DMS53 treated with DMSO at 0.1 percent for 48 hours (cell line): Measurements from ENCODE around the gene RAP1GDS1.
"Not testable (repeated sequence)": the region's sequence is repeated elsewhere in the genome, so short reads cannot be mapped to it uniquely, and the experiment has no call there.

Source experiments
- DNase-seq: peaks from one replicate; lab custom pipeline; 2025; ENCODE audit not compliant: unreplicated experiment; lab: John Stamatoyannopoulos, UW

The RAP1GDS1 gene

DNA sequence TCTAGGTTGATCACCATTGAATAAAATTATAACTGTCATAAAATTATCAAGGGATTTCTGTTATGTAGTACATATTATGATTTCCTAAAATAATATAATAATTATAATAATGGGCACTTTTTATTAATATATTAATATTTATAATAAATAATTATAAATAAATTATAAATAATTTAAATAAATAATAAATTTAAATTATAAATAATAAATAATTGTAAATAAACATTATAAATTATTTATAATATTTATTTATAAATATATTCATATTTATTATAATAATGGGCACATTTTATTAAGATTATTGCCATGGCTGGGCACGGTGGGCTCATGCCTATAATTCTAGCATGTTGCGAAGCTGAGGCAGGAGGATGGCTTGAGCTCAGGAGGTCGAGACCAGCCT, 24.5 kb downstream of the RAP1GDS1 start:
- no peak for DNase-seq

DNA sequence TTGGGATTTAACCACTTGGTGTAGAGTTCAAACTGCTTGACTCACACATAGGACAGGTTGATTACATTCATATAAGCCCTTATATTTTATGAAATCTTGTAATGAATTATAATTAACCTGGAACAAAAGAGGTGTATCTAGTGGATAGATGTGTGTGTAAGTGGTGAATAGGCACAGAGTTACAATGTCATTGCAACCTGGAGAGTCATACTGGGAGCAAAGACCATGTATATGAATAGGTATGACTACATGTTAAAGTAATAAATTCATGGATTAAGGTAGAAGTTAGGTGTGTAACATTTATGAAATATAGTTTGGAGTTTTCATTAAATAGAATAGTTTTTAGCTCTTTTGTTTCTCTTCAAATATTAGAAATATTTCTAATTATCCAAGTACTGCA, 26.1 kb downstream of the RAP1GDS1 start:
- DNase-seq = no peak

DNA sequence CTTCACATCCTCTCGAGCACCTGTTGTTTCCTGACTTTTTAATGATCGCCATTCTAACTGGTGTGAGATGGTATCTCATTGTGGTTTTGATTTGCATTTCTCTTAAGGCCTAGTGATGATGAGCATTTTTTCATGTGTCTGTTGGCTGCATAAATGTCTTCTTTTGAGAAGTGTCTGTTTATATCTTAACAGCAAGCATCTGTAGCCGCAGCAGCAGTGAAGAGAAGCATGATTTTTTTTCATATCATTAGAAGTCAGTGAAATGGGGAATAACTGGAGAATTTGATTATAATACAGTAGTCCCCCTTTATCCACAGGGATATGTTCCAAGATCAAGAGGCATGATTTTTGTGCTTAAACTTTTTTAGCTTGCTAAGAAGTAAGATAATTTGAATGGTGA, 27.5 kb downstream of the RAP1GDS1 start:
- not testable (repeated sequence) for DNase-seq

DNA sequence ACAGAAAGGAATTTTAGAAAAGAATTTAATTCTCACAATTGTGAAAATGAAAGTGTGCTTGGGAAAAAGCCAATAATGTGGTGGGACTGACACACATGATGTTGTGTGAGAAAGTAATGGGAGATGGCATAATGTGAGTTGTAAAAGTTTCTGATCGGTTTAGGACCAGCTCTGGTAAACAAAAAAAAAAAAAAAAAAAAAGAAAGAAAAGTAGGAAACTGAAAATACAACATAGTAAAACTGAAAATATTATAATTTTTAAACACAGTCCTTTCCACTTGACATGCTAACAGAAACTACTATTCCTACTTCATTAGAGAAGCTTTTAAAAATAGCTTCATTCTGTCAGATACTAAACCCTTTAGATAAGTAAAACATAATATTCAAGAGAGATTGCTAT, 28.2 kb downstream of the RAP1GDS1 start:
- no peak for DNase-seq

DNA sequence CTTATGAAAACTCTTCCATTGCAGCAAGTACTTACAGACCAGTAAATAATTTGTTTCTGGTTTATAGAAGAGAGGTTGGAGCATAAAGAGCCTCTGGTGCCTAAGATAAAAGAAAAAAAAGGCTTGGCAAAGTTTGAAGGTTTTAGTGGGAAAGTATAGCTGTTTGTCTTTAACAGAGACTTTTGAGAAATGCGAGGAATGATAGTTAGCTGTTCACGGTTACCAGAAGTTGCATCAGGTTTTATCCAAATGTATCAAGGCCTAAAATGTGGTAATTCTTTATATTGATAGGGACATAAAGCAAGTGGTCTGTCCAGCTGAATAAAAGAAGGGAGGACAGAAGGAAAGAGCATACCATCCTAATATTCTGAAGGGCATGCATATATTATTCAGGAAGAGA, 29.3 kb downstream of the RAP1GDS1 start:
- no peak for DNase-seq

DNA sequence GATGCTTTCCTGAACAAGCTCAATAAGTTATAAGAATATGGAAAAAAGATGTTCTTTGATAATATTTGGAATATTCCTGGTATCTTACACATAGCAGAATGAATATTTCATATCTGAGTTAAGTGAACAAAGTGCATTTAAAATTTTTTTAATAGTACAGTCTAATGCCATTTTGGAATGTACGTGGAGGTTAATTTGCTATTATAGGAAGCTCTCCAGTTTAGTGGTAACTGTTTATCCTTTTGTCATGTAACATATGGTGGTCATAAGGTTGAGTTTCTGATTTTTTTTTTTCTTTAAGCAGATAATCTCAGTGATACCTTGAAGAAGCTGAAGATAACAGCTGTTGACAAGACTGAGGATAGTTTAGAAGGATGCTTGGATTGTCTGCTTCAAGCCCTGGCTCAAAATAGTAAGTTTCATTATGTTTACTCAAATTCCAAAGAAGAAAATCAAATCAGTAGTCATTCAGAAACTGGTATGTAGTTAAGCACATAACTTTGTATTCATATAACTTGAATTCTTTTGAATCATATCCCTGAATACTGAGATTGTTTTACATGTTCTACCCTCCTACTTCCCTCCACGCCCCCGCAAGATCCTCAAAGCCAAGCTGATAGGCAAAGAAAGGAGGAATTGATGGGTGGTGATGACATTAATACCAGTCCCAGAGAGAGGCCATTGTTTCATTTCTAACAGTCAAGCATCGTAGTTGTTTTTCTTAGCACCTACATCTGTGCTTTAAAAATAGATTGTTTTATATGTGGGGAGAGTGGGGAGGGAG, 32.1 kb downstream of the RAP1GDS1 start:
- no peak for DNase-seq

DNA sequence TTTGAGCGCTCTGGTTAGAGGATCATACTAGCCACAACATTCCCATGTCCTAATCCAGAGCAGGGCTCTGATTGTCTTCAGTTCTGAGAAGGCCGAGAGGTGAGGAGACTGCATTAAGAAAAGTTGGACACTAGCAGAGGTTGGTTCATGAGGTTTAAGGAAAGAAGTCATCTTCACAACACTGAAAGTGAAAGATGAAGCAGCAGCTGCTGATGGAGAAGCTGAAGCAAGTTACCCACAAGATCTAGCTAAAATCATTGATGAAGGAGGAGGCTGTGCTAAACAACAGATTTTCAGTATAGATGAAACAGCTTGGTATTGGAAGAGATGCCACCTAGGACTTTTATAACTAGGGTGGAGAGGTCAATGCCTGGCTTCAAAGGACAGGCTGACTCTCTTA, 36.8 kb downstream of the RAP1GDS1 start:
- DNase-seq = no peak

DNA sequence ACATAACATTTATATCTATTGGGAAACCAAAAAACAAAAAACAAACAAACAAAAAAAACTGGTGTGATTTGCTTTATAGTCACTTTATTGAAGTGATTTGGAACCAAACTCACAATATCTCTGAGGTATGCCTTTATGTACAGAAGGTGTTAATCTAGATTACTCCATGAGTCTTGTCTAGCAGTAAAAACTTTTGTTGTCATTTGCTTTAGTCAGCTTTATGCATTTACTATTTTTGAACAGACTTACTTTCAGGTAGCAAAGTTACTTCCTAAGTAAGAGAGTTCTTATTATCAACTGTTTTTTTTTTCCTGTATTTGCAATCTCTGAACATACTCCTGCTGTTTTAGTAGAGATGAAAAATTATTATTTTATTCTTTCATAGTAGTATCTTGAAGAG, 39.5 kb downstream of the RAP1GDS1 start:
- DNase-seq = no peak

DNA sequence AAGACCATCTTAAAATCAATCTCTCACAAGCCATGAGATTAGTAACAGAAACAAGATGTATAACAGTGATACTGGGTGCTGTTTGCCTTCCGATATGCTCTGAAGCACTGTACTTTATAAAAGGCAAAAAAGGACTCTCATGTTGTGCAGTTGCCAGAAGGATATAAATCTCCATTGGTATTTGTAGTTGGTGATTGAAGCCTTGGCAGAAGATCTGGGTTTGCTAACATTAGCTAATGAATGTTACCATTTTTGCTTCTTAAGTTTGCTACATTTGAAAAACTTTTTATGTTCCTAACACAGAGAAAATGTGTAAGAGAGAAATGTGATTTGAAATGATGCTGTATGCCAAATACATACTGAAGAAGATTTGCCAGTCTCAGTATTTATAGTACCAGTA, 44.4 kb downstream of the RAP1GDS1 start:
- DNase-seq = no peak

DNA sequence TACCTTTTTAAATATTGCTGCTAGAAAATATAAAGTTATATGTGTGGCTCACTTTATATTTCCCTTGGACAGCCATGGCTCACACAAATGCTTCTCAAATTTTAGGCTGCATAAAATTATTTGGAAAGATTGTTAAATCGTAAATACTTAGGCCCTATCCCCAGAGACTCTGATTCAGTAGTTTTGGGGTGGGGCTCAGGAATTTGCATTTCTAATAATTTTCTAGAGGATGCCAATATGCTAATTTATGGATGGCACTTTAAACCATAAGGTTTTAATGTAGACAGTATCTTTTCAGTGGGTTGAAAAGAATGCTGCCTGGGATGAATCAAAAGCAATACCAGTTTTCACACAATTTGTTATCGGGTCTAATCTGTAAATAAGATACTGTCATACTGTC, 49.7 kb downstream of the RAP1GDS1 start:
- DNase-seq = no peak

DNA sequence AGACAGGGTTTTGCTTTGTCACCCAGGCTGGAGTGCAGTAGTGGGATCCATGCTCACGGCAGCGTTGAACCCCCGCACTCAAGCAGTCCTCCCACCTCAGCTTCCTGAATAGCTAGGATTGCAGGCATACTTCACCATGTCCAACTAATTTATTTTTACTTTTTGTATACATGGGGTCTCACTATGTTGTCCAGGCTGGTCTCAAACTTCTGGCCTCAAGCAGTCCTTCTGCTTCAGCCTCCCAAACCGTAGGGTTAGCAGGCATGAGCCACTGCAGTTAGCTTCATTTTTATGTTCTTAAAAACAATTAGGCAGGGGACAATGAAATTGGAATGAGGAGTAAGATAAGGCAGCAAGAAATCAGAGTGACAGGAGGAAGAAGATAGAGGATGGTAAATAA, 50.5 kb downstream of the RAP1GDS1 start:
- DNase-seq = no peak

DNA sequence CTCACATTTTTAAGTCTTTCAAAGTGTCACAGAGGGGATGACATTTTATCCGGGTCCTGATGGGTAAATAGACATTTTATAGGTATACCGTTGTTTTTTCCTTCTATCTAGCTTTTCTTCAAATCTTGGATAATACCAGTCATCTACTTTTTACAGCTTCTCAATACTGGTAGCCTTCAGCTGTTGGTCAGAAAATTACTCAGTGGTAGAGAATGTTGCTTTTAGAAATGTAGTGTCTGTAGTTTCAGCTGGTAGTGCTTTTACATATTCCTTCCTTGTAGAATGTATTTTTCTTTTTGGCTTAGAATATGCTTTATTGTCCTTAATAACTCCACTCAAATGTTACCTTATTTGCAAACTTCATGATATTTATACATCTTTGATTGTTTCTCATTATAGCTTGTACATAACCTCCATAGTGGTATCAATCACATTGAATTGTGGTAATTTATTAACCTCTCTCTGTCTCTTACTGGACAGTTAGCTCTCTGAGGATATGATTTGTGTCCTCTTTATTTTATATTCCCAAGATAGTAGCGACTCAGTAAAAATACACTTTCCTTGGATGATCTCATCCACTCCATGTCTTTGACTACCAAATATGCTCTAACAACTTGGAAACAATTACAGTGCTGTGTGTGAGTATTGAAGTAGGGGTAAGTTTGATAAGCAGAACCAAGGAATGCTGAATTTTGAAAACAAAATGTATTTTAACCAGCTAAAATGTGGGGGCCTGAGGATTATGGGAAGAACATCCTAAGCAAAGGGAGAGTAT, 53.8 kb downstream of the RAP1GDS1 start:
- DNase-seq = no peak

DNA sequence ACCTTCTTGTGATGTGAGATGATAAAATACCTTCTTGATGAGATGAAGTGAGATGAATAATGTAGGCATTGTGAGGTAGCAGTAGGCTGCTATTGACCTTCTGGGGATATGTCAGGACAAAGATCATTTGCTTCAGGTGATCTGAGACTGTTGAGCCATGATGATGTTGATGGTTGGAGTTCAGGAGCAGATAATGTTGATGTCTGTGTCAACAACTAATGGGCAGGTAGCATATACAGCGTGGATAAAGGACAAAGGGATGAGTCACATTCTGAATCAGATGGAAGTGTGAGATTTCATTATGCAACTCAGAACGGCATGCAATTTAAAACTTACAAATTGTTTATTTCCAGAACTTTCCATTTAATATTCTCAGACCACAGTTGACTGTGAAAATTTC, 57.3 kb downstream of the RAP1GDS1 start:
- DNase-seq = no peak

DNA sequence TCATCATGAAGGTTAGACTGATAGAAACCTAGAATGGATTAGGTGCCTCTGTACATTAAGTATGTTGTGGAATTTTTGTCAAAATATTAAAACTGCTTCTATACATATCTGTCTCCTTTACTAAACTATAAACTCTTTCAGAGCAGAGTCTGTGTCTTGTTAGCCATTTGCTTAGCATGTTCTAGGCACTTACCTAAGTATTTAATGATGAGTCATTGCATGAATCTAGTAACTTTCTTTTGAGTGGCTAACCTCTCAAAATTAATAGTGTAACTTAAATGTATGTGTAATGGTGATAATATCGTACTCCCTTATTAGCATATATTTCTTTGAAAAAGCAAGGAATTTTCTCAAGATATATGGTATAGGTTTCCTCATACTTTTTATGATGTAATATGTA, 57.8 kb downstream of the RAP1GDS1 start:
- DNase-seq = no peak

DNA sequence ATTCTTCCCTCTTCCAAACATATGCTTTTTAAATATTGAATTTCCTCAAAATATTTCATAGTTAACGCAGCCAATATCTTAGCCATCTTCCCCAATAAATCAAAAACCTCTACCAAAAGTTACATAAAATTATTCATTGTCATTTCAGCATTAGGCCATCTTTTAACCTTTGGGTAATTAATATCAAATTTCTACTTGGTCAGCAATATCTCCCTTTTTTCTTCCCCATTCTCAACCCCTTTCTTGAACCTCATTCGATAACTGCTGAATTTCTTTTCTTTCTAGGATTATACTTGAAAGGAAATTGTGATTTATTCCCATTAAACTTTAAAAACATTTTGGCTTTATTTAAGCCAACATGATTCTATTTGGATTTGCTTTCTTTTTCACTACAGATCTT, 65.0 kb downstream of the RAP1GDS1 start:
- DNase-seq = no peak

DNA sequence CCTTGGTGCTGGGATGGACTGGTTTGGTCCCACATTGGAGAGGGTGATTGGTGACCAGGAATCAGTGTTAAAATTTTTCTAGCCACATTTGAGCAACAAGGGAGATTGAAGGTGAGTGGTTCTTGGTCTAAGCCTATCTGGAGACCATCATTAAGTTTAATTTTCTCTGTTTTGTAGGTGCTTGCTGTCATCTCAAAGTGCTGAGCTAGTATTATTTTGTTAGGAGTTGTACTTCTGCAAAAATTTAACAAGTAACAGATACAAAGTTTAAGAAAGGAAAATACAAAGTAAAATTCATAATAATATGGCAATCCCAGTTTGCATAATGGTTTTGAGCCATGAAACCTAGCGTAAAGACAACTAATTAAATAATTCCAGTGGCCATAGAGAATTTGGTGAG, 66.5 kb downstream of the RAP1GDS1 start:
- no peak for DNase-seq

DNA sequence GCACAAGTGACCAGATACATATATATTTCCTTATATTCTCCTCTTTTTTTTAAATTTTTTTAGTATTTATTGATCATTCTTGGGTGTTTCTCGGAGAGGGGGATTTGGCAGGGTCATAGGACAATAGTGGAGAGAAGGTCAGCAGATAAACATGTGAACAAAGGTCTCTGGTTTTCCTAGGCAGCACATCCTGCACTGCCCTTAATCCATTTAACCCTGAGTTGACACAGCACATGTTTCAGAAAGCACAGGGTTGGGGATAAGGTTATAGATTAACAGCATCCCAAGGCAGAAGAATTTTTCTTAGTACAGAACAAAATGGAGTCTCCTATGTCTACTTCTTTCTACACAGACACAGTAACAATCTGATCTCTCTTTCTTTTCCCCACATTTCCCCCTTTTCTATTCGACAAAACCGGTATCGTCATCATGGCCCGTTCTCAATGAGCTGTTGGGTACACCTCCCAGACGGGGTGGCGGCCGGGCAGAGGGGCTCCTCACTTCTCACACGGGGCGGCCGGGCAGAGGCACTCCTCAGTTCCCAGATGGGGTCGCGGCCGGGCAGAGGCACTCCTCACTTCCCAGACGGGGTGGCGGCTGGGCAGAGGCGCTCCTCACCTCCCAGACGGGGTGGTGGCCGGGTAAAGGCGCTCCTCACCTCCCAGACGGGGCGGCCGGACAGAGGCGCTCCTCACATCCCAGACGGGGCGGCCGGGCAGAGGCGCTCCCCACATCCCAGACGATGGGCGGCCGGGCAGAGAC, 68.9 kb downstream of the RAP1GDS1 start:
- not testable (repeated sequence) for DNase-seq

DNA sequence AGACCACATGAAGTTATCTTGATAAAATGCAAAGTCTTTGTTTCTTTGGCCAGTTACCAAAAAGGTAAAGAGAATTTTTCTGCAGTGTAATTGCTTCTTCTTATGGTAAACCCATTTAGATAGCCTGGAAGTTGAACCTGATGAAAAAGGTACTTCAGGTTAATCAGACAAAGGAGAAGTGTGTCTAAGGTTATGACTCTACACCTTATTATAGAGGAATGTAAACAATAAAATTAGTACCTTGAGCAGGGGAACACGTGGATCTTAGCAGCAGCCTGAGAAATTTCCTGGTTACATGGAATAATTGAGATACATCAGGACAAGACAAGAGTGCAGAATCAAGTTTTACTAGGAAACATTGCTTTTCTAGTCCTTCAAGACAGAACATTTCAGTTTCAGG, 70.8 kb downstream of the RAP1GDS1 start:
- no peak for DNase-seq

DNA sequence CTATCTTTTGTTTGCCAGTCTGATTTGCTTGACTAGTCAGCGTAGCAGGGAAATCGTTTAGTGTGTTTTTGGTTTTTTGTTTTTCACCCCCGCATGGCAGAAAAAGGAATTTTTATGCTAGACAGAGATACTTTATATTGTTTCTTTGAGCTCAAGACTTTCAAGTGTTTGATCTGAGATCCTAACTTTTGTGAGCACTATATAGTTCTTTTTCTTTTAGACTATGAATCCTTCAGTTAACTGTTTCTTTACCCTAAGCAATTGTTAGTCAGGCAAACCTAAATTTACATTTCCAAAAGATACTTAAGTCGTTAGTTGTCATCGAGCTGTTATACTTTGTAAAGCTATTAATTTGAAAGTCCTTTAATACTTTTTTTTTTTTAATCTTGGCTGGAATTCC, 73.3 kb downstream of the RAP1GDS1 start:
- no peak for DNase-seq

DNA sequence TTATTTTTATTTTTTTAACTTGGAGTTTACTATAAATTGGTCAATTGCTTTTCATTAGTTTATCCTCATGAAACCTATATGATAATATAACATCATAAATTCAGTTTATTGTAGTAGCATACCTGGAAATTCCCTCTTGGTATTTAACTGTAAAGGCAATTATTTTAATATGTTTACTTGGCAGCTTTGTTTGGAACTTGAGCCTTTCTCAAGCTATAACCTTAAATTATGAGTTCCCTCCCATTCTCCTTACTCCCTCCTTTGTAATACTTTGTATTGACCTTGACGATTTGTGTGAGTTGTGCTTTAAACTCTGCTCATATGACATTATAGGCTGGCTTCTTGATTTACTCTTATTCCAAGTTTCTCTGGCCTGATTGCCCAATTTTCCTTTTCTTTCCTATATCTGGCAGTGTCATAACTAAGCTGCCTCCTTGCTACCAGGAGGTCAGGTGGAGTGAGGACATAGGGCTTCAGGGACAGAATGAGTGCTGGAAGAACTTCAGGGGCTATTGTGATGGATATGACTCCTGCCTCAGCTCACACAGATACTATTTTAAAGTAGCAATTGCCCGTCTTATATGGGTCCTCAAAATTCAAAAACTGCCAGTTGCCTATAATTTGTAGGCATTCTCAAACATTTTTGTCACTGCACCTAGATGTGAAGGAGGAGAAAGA, 77.7 kb downstream of the RAP1GDS1 start:
- DNase-seq = no peak

DNA sequence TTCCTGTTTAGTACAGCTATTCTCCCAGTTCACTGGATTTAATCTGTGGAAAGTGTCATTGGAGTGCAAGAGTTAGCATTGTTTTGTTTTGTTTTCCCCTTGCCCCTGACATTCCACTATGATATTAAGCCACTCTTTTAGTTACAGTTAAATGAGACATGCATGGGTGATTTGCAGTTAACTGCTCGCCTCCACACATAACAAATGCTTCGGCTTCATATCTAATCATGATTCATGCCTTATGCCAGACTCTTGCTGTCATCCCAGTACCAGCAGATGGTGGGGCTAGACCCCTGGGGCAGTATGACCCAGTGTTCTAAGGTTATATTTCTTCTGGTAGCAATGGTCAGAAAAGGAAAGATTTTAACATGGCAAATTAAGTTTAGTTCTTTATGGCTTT, 80.1 kb downstream of the RAP1GDS1 start:
- DNase-seq = no peak
